PC-9 (cell line): ENCODE data around the gene GNAL. TPM values are rescaled to one million over a fixed set of nuclear protein-coding genes. Genes with fewer than 3 reads are reported as not detected.
"Not testable (repeated sequence)": the region's sequence is repeated elsewhere in the genome, so short reads cannot be mapped to it uniquely, and the experiment has no call there.

Source experiments
- BruUV-seq: library from RNA; stranded (reverse); fragments of 400-500 nt; replicated peaks from 2 replicates; lab custom pipeline; 2021; lab: Mats Ljungman, UMichigan
- CTCF ChIA-PET: fragments of 300-600 bp; sonication (Branson Sonifier 250); formaldehyde crosslinking; loops from one replicate; lab custom pipeline; 2022; ENCODE audit warnings: antibody characterized with exemption; lab: Charles Lee
- POLR2A ChIA-PET: fragments of 300-600 bp; sonication (Branson Sonifier 250); formaldehyde crosslinking; loops from one replicate; lab custom pipeline; 2022; ENCODE audit warnings: antibody characterized with exemption; ENCODE audit not compliant: unreplicated experiment; lab: Charles Lee
- DNase-seq, 2 experiments: peaks; one replicate each; pipeline versions ENCODE4 v3.0.0 to v3.0.0-alpha.2; 2015 to 2022; ENCODE audit warnings: mixed read lengths in 1 of 2
- H2AFZ ChIP-seq: fragments of 200-600 bp; sonication (generic); 2 replicates; pipeline ENCODE4 v1.8.1; 2017; ENCODE audit warnings: antibody characterized with exemption
- H3F3A ChIP-seq: fragments of 200-600 bp; sonication (generic); 2 replicates; pipeline ENCODE4 v1.8.1; 2017; ENCODE audit warnings: antibody characterized with exemption, mild to moderate bottlenecking, low read depth; ENCODE audit not compliant: insufficient read depth
- H3K27ac ChIP-seq: fragments of 200-600 bp; sonication (generic); 2 replicates; pipeline ENCODE4 v1.6.1; 2016; ENCODE audit warnings: mixed run types
- H3K27me3 ChIP-seq: fragments of 200-600 bp; sonication (generic); 2 replicates; pipeline ENCODE4 v1.6.1; 2016; ENCODE audit warnings: low read depth, mixed run types; ENCODE audit not compliant: insufficient read depth
- H3K36me3 ChIP-seq: fragments of 200-600 bp; sonication (generic); 2 replicates; pipeline ENCODE4 v1.6.1; 2016; ENCODE audit warnings: low read depth, mixed run types
- H3K4me1 ChIP-seq: fragments of 200-600 bp; sonication (generic); replicated peaks from 2 replicates; pipeline ENCODE4 v1.6.1; 2016; ENCODE audit warnings: mixed run types; ENCODE audit not compliant: insufficient read depth
- H3K4me2 ChIP-seq: fragments of 200-600 bp; sonication (generic); 2 replicates; pipeline ENCODE4 v1.6.1; 2017; ENCODE audit warnings: mixed run types
- H3K4me3 ChIP-seq: fragments of 200-600 bp; sonication (generic); 2 replicates; pipeline ENCODE4 v1.6.1; 2016; ENCODE audit warnings: mixed run types
- H3K79me2 ChIP-seq: fragments of 200-600 bp; sonication (generic); 2 replicates; pipeline ENCODE4 v1.6.1; 2017; ENCODE audit warnings: low read depth, mixed run types
- H3K9me2 ChIP-seq: fragments of 200-600 bp; sonication (generic); 2 replicates; pipeline ENCODE4 v1.8.1; 2017; ENCODE audit warnings: mild to moderate bottlenecking; ENCODE audit not compliant: insufficient read depth
- H3K9me3 ChIP-seq: fragments of 200-600 bp; sonication (generic); 2 replicates; pipeline ENCODE4 v1.8.1; 2016; ENCODE audit warnings: low read depth; ENCODE audit not compliant: insufficient read depth
- H4K20me1 ChIP-seq: fragments of 200-600 bp; sonication (generic); 2 replicates; pipeline ENCODE4 v1.8.1; 2017; ENCODE audit not compliant: insufficient read depth
- CTCF ChIP-seq: fragments of 200-600 bp; sonication (generic); conservative IDR thresholded peaks from 2 replicates; pipeline ENCODE4 v1.6.1; 2017; ENCODE audit warnings: mixed run types, antibody characterized with exemption, mild to moderate bottlenecking, moderate library complexity
- EZH2 ChIP-seq: fragments of 200-600 bp; sonication (generic); IDR thresholded peaks from 2 replicates; pipeline ENCODE4 v1.8.0; 2017; ENCODE audit warnings: antibody characterized with exemption, low read depth
- intact Hi-C: fragments of 100-400 bp; cut with micrococcal nuclease; formaldehyde crosslinking; loops from one replicate; pipeline ENCODE4 v1.10.0; 2022; ENCODE audit not compliant: unreplicated experiment
- total RNA-seq: library from RNA; stranded (reverse); gene quantifications from 2 replicates; pipeline ENCODE4 v1.2.3, GENCODE V29; 2021

Gene GNAL
- total RNA-seq, 1 experiment from 2014 or later: 3.3 TPM

GRCh38 chr18:11710578-11710977 lies 21.5 kb downstream of the GNAL start:
- Histone ChIP-seq H3F3A (no peaks in the 10 kb centered on the region), H3K79me2 (no peaks in the 10 kb centered on the region), H3K36me3 (no peaks in the 10 kb centered on the region), H3K9me3 (no peaks in the 10 kb centered on the region), H3K4me2 (no peak overlapping the region), H3K27ac (no peak overlapping the region), H2AFZ (no peak overlapping the region), H3K27me3 (peaks cover 60% of the 10 kb centered on the region), H3K4me3 (no peak overlapping the region), H4K20me1 (no peaks in the 10 kb centered on the region), H3K4me1 (no peaks in the 10 kb centered on the region), H3K9me2 (no peaks in the 10 kb centered on the region)
- ChIA-PET CTCF (no interaction called here), POLR2A (no interaction called here)
- intact Hi-C loops: no loop called here
- no peak for TF ChIP-seq CTCF
- TF ChIP-seq EZH2: no peak
- BruUV-seq: no TSS peak
- no peak for DNase-seq

- H3K36me3 ChIP-seq: no peaks in the 10 kb centered on the region
- POLR2A ChIA-PET: interaction anchor here (0.6 kb wide), 1 partner anchor 25 kb away, joined by 6 read pairs; no protein-coding TSS in a partner anchor
These were observed 24.7 kb downstream of the GNAL start for GRCh38 chr18:11713756-11714155.

GRCh38 chr18:11714244-11714918 lies 25.3 kb downstream of the GNAL start:
- ChIA-PET POLR2A (no interaction called here), CTCF (no interaction called here)
- no peak overlapping the region for H2AFZ ChIP-seq

More at GRCh38 chr18:11713756-11714155, 24.7 kb downstream of the GNAL start:
- intact Hi-C loops: no loop called here
- Histone ChIP-seq H3K27me3 (peaks cover 38% of the 10 kb centered on the region; the same call in 1 of the 2 replicates), H3K27ac (no peak overlapping the region), H3F3A (no peaks in the 10 kb centered on the region), H4K20me1 (no peaks in the 10 kb centered on the region), H3K9me3 (no peaks in the 10 kb centered on the region), H3K4me1 (no peaks in the 10 kb centered on the region), H3K79me2 (no peaks in the 10 kb centered on the region), H3K4me3 (no peak overlapping the region), H2AFZ (no peak overlapping the region), H3K4me2 (0 out of 2 replicates have a peak overlapping the region, but pooled peaks have one; percentile 15), H3K9me2 (no peaks in the 10 kb centered on the region)
- DNase-seq: no peak
- no TSS peak for BruUV-seq
- CTCF ChIA-PET: no interaction called here
- TF ChIP-seq CTCF (no peak), EZH2 (no peak)

GRCh38 chr18:11716767-11717315 lies 27.8 kb downstream of the GNAL start:
- BruUV-seq, H3K4me2 ChIP-seq, DNase-seq, H4K20me1 ChIP-seq, H3K36me3 ChIP-seq, H3K9me3 ChIP-seq, H3K4me1 ChIP-seq, H2AFZ ChIP-seq, intact Hi-C loops, POLR2A ChIA-PET, H3K27ac ChIP-seq, H3F3A ChIP-seq, H3K9me2 ChIP-seq, CTCF ChIA-PET, H3K4me3 ChIP-seq, H3K79me2 ChIP-seq: not testable (repeated sequence)
- peaks cover 38% of the 10 kb centered on the region; the same call in 1 of the 2 replicates for H3K27me3 ChIP-seq

More at GRCh38 chr18:11714244-11714918, 25.3 kb downstream of the GNAL start:
- Histone ChIP-seq H3K79me2 (no peaks in the 10 kb centered on the region), H3K9me3 (no peaks in the 10 kb centered on the region), H3F3A (no peaks in the 10 kb centered on the region), H3K4me2 (0 out of 2 replicates have a peak overlapping the region, but pooled peaks have one; percentile 15), H3K9me2 (no peaks in the 10 kb centered on the region), H3K4me3 (no peak overlapping the region), H4K20me1 (no peaks in the 10 kb centered on the region), H3K27me3 (peaks cover 38% of the 10 kb centered on the region; the same call in 1 of the 2 replicates), H3K4me1 (no peaks in the 10 kb centered on the region), H3K27ac (no peak overlapping the region), H3K36me3 (no peaks in the 10 kb centered on the region)
- no TSS peak for BruUV-seq
- intact Hi-C loops: no loop called here
- TF ChIP-seq EZH2: no peak
- no peak for TF ChIP-seq CTCF
- no peak for DNase-seq
